Stimulated activated CD4-positive, alpha-beta T cell treated with anti-CD3 and anti-CD28 coated beads, Interleukin-2, amount 100 ng/mL, for 4 hours (primary cell): Measurements from ENCODE around the gene SLC25A48.

Experiments used
- DNase-seq: peaks from one replicate; pipeline ENCODE4 v3.0.0-alpha.2; 2020; ENCODE audit warnings: low read depth

Gene SLC25A48

DNA sequence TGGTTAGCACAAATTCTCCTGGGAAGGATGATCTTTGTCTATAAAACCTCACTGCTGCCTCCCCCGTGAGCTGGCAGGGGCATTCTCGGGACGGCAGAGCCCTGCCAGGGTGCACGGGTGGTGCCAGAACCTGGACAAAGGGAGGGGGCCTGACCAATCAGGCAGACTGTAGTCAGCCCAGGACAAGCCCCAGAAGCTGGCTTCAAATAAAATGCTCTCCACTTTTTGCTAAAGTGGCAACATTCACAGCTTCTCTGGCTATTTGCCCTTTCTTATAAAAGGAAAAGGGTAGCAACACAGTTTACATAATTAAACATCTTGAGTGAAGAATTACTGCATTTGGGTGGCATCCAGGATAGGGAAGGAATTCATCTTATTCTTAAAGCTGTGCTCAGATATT, 46.8 kb downstream of the SLC25A48 start:
- DNase-seq: no peak

DNA sequence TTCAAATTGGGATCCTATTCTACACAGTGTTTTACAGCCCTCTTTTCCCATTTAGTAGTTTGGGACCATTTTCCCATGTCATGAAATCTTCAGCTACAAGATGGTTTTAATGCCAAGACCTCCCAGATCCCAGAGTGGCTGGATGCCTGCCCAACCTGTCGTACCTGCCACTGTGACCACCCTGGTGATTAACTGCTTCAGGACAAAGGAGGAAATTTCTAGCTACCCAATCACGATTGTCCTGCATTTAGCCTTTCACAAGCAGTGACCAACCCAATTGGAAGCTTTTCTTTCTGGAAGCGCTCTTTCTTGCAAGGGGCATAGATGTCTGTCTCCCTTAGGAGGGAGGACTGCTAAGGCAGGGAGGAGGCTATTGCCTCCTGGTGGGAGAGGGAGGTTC, 47.4 kb downstream of the SLC25A48 start:
- DNase-seq: no peak

DNA sequence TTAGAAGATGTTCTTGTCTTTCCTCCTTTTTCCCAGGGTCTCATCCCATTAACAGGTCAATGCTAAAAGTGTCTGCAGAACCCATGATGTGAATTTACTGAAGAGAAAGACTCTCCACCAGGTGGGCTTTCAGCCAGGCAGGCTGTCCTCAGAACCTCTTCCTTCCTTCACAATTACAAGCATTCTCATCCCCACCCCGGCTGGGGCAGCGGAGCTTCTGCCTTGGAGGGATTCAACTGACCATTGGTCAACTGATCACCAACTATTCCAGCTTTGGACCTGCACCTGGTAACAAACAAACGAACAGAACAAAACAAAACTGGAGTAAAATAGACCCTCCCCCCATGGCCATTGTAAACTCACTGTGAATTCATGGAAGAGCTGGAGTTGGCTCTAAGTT, 48.6 kb downstream of the SLC25A48 start:
- no peak for DNase-seq

DNA sequence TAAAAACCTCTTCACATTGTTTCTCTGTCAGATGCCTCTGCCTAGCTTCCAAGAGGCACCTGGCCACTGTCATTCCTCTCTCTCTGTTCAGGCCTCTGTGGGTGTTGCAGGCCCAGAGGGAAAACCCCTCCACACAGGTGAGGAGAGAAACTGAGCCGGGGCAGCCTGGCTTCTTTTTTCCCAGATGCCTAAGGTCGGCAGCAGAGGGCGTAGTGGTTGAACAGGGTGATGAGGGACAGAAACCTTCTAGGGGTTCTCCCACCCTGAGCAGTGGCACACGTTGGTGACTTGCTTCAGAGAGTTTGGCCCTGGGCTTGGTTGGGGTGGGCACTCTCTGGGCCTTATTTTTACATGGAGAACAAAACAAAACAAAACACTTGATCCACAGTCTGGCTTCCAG, 49.0 kb downstream of the SLC25A48 start:
- no peak for DNase-seq

DNA sequence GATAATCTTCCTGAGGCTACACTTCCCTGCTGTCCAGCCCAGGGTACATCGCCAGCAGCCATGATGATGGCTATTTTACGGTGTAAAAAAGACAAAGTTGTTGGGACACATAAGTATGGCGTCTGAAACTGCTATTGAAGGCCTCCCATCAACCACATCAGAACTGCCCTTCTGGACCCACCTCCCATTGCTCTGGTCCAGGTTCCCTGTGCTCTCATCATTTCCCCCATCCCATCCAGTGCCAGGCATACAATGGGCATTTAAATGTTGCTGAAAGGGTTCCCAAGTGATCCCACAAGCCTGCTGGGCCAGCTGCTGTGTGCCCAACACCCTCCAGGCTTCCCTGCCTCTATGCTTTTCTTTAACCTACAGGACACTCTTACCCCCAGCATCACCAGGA, 50.6 kb downstream of the SLC25A48 start:
- DNase-seq: no peak

DNA sequence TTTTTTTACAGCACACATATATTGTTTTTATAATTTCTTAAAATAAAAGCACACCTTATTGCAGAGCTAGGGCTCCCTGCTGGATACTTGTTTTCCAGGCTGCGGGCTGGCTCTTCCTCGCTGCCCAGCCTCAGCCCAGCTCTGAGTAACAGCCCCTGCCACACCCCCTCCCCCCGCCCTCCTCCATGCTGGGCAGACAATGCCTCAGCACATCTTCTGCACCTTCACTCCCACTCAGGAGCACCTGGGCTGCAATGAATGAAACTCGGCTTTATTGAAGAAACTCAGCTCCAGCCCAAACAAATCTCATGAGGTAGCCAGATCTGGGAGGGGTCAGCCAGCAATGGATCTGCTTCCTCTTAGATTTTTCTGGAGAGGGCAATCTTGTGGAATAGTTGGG, 51.7 kb downstream of the SLC25A48 start:
- no peak for DNase-seq

DNA sequence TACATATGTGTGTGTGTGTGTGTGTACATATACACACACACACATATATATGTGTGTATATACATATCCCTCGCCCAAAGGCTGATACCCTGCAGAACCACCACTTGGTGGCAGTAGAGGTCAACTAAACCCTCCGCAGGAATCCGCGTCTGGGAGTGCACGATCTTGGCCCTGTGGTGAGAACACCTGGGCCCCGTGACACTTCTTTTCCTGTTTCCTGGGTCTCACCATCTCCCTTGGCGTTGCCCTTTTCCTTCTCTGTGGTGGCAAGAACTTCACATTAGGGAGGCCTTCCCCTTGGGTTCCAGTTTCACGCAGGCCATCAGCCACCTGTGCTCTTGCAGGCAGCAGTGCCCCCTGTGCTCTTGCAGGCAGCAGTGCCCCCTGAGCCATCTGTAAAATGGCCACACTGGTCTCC, 53.0 kb downstream of the SLC25A48 start:
- peak; percentile 24 for DNase-seq

DNA sequence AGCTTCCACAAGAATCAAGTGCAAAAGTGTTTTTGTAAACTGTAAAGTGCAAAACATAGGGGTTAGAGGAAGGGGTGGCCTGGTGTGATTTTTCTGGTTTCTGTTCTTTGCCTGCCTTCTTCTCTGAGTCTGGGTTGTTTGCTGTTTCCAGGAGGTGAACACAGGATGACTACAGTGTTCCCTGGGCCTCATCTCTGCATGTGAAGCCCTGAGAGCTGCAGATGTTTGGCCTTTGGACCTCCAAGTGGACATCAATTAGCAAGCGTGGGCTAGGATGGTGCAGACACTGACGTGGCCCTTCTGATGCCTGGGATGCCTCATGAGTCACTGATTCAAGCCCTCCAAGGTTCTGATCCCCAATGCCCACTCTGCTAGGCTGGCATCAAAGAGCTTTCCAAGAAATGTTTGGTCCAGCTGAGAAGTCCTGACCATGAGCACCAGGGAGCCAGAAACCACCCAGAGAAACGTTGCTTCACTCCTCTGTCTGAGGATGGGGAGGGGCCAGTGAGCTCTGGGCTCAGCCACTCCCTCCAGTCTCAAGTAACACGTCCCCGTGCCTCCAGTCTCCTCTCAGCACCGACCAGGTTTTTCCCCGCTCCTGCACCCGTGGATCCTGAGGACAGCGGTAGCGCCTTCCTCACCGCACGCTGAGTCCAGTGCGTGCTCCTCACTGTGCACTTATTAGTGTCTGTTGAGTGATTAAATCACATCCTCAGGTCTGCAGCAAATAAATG, 53.6 kb downstream of the SLC25A48 start:
- no peak for DNase-seq

DNA sequence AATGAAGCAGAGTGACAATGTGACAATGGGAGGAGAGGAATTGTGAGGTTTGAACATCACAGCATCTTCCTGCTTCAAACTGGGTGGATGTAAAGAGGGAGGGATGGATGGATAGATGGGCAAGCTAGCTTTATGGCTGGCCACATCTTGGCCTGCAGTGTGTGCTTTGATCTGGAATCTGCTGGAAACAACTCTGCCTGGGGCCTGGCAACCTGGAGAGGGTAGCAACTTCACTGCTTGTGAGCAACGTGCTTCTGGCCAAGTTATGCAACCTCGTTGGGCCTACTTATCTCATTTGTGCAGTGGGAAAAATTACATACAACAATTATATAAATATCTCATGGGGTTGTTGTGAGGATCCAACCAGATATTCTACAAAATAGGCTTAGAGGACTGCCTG, 55.8 kb downstream of the SLC25A48 start:
- no peak for DNase-seq

DNA sequence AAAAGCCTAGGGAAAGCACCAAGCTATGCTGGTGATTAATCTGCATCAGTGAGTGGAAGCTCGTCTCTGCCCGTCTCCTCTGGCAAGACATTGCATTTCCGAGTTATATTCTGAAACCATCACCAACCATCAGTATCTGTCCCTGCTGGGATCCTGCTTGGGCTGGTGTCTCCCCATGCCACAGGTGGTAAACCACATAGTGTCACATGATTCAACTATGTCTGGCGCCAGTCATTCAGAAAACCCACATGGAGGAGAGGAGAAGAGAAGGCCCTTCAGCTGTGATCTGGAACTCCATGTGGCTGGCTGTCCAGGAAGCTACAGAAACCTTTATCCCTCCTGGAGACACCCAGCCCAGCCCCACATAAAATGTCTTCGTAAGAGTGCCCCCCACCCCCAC, 56.4 kb downstream of the SLC25A48 start:
- no peak for DNase-seq

DNA sequence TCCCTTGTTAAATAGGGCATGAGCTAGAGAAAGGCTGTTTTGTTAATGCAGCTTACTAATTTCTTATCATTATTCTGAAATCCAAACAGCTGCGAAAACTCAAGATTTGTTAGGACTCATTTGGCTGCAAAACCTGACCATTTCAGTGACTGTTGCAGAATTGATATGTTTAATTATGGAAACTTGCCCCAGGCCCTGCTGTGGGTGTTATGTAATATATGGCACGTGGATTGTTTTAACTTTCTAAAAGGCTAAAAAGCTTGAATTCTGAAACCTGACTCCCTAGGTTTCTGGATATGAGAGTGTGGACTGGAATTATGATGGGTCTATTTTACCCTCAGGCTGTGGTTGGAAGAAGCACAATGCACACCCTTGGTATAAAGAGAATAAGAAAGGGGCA, 56.8 kb downstream of the SLC25A48 start:
- no peak for DNase-seq

DNA sequence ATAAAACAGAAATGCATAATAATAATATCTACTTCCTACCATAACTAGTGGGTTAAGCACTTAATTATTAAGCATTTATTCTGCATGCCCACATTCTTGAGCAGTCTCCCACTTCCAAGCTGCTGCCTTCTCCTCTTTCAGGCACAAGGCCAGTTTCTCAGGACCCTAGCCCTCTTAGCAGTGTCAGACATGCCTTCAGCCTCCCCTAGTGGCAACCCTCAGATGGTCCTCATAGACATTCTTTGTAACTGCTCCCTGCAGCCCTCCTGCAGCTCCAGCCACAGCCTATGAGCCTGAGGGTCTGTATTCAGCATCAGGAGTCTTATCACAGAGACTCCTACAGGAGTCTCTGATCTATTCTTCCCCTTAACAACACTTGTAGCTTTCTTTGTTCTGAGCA, 57.3 kb downstream of the SLC25A48 start:
- no peak for DNase-seq

DNA sequence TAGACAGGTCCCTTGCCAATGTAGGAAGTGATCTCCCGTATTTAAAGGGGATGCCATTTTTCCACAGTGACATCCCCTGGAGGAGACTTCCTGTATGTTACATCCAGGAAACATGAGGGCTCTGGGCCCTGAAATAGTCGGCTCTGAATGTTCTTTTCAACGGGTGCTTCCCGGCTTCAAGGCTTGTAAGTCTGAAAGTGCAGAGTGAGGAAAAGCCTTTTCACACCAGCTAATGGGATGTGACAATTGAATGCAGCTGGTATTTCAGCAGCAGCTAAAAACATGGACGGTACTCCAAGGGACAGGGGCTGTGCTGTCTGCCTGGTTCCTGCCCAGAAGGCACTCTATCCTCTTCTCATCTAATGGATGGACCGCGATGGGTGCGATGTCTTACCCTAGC, 59.8 kb downstream of the SLC25A48 start:
- no peak for DNase-seq

DNA sequence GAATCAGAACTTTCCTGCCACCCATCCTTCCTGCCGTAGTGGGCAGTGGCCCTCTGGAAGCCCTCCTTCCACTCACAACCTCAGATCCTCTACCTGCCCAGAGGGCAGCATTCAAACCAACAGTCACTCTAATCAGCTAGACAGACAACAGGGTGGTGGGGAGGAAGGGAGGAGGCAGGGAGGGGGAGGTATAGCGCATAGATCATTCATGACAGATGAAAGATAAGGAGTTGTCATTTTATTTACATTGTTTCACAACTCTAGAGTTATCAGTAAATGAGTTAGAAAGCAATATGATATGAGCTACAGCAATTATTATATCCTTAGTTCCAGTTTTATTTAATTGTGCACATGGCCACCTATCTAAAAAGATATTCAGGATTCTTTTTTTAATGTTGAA, 60.3 kb downstream of the SLC25A48 start:
- no peak for DNase-seq

DNA sequence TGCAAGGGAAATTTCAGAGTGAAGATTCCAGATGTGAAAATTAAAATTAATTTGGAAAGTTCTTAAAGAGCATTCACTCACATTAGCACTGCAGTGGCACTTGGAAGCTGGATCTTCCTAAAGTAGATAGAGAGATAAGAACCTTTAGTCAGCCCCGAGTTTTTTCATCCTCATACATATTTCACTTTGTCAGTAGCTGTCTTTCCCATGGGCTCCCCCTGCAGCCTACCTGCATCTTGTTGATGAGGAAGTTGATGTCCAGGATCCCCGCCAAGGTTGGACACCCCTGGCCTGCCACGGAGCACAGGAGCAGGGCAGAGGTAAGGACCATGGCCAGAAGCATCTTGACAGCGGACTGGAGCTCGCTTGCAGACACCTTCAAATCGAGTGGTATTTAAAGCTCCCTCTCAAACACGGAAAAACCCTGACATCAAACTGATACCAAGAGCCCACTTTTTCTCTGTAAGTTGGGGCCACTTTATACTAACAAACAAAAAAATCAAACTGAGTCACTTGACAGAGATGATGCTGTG, 61.1 kb downstream of the SLC25A48 start, which contains the start of gene IL9:
TSS of gene IL9 (minus strand) at position 368 of the 533 bp plus-strand sequence. CDS start at position 343, 25 bp downstream.
- DNase-seq: no peak

DNA sequence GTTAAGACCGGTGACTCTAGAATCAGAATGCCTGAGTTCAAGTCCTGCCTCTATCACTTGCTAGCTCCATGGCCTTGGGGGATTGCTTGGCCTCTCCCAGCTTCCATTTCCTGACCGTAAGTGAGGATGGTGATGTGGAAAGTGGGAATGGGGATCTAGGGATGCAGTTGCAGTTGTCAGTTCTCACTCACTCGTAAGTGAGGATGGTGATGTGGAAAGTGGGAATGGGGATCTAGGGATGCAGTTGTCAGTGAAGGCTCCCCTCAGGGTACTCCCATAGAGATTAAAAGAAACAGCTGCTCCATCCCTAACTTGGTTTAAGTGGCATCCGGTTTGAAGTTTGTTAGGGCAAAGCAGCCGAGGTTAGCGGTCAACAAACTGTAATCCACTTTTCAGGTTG, 64.2 kb downstream of the SLC25A48 start:
- DNase-seq: no peak

DNA sequence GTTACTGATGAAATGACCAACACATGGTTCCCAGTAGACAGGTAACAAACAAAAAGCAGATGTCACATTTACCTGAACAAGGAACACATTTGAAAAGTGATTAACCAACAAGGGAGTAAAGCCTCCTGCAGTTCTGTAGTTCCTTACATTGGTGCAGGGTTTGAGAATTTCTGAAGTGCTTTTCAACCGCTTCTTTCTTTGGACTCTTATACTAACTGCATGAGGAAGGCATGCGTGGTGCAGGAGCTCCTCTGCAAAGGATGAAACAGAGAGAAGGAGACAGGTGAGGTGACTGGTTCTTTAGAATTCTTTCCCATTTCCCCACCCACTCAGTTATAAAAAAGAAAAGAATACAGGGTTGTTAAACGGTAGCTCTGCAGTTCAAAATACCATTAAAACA, 65.8 kb downstream of the SLC25A48 start:
- DNase-seq: no peak

DNA sequence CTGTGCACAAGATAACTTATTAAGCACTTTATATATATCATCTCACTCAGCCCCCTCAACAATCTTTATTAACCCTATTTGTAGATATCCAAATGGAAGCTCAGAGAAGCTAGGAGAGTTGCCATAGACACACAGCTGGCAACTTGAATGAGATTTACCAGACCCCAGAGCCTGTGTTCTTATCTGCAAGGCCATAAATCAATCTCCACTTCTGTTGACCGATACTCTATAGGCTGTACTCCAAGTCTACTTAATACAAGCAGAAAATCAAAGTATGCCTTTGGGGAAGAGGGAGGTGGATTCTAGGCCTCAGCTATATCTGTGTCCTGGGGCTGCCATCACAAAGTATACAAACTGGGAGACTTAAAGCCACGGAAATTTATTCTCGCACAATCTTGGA, 67.2 kb downstream of the SLC25A48 start:
- DNase-seq: no peak

DNA sequence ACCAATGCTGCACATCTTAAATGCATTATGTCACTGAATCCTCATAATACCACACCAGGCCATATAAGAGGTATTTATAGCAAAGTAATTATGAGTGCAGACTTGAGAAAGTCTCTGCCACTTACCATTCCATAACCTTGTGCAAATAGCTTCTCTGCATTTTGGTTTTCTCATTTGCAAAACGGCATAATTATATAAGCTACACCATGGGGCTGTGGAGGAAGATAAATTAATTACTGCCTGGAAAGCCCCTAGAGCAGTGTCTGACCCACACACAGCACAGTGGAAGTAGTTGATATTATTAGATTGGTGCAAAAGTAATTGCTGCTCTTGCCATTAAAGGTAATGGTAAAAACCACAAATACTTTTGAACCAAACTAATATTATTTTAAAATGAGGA, 70.7 kb downstream of the SLC25A48 start:
- DNase-seq: no peak

DNA sequence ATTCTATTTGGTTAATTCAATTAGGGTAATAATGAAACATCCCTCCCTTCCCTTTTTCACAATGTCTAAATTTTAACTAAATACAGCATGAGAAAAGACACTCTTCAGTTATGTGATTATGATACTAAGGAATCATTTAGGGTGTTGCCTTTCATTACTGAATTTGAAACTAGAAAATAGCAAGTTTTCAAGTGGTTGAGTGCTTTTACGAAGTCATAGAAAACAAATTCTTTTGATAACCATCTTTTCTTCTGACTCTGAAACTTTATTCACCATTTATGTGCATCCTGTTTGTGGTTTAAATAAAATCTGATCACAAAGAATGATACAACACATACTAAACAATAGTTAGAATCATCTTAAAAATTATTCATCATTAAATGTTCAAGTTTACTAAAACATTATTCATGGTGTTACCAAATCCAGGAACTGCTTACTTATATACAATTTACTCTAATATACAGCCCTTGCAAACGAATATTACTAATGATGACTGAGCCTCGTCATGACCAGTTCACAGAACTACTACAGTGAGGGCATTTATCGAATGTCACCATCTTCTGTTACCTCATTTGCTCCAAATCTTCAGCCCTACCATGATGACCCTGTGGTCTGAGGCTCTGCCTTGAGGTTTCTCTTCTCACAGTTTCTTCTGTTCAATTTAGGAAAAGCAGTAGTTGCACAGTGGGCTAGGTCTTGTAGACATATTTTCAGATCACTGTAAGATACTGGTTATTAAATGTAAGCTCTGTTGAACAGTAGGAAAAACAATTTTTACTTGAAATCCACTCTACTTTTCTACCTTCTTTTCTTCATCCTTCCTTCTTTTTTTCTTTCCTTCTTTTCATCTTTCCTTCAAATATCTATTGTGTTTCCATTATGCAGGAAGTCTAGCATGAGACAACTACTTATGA, 79.5 kb downstream of the SLC25A48 start:
- DNase-seq: no peak

DNA sequence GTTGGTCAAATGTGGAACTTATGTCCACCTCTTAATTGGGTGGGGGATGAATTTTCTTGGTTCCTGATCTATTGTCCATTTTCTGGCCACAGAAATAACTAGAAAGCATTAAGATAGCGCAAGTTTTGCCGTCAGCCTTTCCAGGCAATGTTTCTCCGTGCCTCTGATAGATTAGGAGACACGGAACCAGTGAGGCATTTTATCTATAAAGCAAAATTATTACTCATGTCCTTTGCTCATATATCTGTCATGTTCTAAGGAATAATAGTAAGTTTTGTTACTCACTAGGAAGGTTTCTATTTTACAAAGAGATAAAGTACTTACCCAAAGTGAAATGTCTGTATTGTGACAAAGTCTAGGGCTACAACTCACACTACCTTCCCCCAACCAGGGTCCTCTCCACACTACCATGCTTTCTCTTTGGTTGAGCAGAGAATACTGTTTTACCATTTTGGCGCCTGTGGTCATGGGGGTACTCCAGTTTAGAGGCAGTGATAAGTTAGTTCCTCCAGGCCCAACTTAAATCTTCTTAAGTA, 81.1 kb downstream of the SLC25A48 start:
- no peak for DNase-seq

DNA sequence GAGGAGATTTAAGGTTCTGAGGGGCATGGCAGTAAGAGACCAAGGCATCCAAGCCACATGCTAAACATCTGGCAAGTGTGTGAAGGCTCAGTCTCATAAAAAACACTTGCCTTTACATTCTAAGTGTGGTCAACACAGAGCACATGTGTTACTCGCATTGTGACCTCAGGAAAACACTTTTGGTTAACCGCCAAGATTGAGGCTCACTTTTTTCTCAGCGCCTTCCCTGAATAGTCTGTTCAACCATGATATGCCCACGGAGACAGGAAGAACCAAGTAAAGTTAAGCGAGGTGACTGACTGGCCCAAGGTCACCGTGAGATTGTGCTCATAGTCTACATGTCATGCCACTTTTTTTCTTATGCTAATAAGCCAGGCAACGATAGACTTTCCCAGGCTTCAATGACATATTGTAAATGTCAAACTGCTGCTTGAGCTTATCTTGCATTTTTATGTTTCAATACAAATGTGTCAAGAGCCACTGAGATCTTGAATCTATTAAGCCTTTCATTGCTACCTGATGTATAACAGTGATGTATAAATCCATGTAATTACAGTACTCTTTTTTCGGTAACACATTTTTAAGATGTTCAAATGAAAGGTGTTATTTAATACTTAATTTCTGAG, 82.3 kb downstream of the SLC25A48 start:
- no peak for DNase-seq
